ENCODE data around the gene PTGES2.
A peak's percentile ranks its signal among the peaks of the same experiment; 100 is the strongest.

PTGES2 gene

GRCh38 chr9:128127568-128127989 lies at the start of gene PTGES2:
TSS of gene PTGES2 (minus strand) at chr9:128127729. CDS start at chr9:128127717, 12 bp downstream.
- peak; percentile 59 to 63 for DNase-seq (ENCODE audit: low read depth in 1 of 2, low spot score in 1 of 2)

DNA sequence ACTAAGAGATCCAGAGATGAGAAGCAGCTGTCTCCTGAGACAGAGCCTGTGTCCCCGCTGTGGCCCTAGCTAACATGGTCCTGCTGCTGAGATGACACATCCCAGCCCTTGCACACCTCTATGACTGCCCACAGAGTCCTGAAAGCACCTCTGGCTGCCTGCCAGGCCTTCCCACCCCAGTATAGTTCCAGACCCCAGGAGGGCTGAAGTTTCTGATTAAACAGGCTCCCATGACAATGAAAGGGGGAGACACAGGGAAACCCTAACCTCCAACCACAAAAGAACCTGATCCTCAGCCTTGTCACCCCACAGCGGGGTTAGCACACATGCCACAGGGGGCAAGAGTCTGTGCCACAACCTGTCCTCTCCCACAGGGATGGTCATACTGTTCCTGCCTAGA lies 48.2 kb upstream of the PTGES2 start:
- no peak for DNase-seq (ENCODE audit: low read depth in 1 of 2, low spot score in 1 of 2)

DNA sequence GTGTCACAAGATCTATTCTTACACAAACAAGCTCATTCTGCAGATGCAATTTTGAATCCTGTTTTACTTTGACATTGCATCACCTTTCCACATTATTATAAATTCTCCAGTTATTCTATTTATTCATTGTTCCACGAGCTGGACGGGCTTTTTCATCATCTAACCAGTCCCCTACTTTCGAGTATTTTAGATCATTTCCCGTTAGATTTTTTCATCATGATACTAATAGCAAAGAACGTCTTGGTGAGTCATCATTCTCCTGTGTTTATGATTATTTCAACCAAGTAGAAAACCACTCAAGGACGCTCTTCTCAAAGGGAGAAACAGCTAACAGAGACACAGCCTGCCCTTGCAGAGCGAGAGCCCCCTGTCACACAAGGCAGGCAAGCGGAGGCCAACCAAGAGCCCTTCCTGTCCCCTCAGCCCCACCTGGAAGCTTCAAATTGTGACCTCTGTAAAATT lies 47.6 kb upstream of the PTGES2 start:
- DNase-seq (ENCODE audit: low read depth in 1 of 2, low spot score in 1 of 2), result no peak

- no peak for DNase-seq (ENCODE audit: low read depth in 1 of 2, low spot score in 1 of 2)
Measured at GRCh38 chr9:128174062-128174461, 46.5 kb upstream of the PTGES2 start.

DNA sequence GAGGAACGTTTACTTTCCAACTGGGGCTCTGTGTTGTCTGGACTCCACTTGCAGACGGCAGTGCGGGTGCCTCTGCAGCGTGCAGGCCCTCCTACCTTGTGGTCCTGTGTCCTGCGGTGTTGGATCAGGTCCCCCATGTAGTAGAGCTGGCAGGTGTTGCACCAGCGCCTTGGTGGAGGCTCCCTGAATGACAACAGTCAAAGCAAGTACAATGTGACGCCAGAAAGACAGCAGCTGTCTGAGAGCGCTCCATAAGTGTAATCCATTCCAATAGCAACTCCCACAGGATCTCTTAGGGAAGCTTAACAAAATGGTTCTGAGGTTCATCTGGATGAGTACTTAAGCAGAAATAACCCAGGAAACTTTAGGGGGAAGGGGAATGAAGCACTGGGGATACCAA lies 42.4 kb upstream of the PTGES2 start:
- no peak for DNase-seq (ENCODE audit: low read depth in 1 of 2, low spot score in 1 of 2)

GRCh38 chr9:128169492-128169891 lies 42.0 kb upstream of the PTGES2 start:
- no peak for DNase-seq (ENCODE audit: low read depth in 1 of 2, low spot score in 1 of 2)

DNA sequence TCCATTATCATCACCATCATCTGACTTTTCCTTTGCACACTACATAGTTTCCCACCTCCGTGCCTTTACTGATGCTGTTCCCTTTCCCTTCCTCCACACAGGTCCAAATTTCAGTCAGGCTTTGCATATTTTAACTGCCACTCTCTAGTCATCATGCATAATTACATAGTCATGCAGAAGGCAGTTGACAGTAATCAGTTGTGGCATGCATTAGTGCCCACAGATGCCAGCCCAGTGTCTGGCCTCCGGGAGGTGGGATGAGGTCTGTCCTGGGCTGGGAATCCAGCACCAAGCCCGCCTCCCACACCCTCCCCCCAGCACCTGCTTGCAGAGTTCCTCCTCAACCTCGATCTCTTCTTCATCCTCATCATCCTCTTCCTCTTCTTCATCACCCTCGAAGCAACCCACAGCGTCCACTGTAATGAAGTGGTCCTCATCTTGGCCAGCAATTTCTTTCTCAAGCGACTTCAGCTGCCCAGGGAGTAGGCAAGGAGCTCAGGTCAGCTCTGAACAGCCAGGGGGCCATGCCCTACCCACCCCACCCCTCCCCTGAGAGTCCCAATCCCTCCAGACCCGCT lies 41.3 kb upstream of the PTGES2 start:
- no peak for DNase-seq (ENCODE audit: low read depth in 1 of 2, low spot score in 1 of 2)

GRCh38 chr9:128167209-128167608 lies 39.7 kb upstream of the PTGES2 start:
- no peak for DNase-seq (ENCODE audit: low read depth in 1 of 2, low spot score in 1 of 2)

GRCh38 chr9:128166169-128166568 lies 38.6 kb upstream of the PTGES2 start:
- DNase-seq (ENCODE audit: low read depth in 1 of 2, low spot score in 1 of 2), result no peak

GRCh38 chr9:128164307-128164885 lies 36.9 kb upstream of the PTGES2 start:
- no peak for DNase-seq (ENCODE audit: low read depth in 1 of 2, low spot score in 1 of 2)

GRCh38 chr9:128163523-128164306 lies 36.2 kb upstream of the PTGES2 start:
- DNase-seq (ENCODE audit: low read depth in 1 of 2, low spot score in 1 of 2), result no peak

GRCh38 chr9:128163027-128163515 lies 35.5 kb upstream of the PTGES2 start:
- no peak for DNase-seq (ENCODE audit: low read depth in 1 of 2, low spot score in 1 of 2)

- no peak for DNase-seq (ENCODE audit: low read depth in 1 of 2, low spot score in 1 of 2)
Measured at GRCh38 chr9:128162215-128163026, 34.9 kb upstream of the PTGES2 start.

- DNase-seq (ENCODE audit: low read depth in 1 of 2, low spot score in 1 of 2), result no peak
Measured at GRCh38 chr9:128161215-128161902, 33.8 kb upstream of the PTGES2 start.

- peak; percentile 37 to 44 for DNase-seq (ENCODE audit: low read depth in 1 of 2, low spot score in 1 of 2)
Measured at GRCh38 chr9:128160603-128160987, 33.1 kb upstream of the PTGES2 start.

- peak; percentile 90 to 94 for DNase-seq (ENCODE audit: low read depth in 1 of 2, low spot score in 1 of 2)
Measured at GRCh38 chr9:128159784-128160602, 32.5 kb upstream of the PTGES2 start, which contains the start of gene BBLN. TSS of gene BBLN (plus strand) at chr9:128160265. CDS start at chr9:128160408, 143 bp downstream.

GRCh38 chr9:128159522-128159783 lies 31.9 kb upstream of the PTGES2 start:
- DNase-seq (ENCODE audit: low read depth in 1 of 2, low spot score in 1 of 2), result peak; percentile 9 to 18

DNA sequence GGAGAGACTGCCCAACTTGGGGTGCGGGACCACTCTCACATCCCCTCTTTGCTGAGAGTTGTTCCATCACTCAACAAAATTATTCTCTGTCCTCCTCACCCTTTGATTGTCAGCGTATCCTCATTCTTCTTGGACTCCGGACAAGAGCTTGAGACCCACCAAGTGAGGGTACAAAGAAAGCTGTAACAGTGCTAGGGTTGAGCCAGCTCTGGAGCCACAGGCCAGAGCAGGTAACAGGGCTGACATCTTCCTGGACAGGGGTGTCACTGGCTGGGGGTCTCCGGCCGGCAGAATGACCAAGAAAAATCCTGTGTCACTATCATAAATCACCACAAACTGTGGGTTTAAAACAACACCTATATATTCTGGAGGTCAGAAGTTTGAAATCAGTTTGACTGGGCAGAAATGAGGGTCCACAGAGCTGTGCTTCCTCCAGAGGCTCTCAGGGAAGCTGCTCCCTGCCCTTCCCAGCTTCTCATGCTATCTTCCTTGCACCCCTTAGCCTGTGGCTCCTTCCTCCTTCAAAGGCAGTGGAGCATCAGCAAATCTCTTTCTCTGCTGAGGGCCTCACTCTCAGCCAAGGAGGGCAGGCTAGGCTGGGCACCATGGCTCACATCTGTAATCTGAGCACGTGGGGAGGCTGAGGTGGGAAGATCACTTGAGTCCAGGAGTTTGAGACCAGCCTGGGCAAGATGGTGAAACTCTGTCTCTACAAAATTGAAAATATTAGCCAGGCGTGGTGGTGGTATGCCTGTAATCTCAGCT lies 28.4 kb upstream of the PTGES2 start:
- DNase-seq (ENCODE audit: low read depth in 1 of 2, low spot score in 1 of 2), result no peak
